ENCODE measurements around the gene FDXR.

DNA sequence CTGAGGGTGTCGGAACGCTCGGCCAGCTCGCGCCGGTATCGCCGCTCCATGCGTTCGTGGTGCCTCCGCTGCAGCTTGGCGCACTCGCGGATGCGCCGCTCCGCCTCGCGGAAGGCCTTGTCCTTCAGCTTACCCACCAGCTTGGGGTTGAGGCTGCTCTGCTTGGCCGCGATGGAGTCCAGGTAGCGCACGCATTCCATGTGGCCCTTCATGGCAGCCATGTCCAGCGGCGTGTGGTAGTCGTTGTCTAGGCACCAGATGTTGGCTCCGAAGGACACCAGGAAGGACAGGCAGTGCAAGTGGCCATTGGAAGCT is 47.5 kb upstream of the FDXR start:
- TF ChIP-seq CTCF (IDR thresholded peaks at IDR 0.05) (no peak), POLR2A (IDR thresholded peaks at IDR 0.05) (no peak), POLR2AphosphoS5 (IDR thresholded peaks at IDR 0.05; ENCODE audit: insufficient read depth in 1 of 2, low read depth in 1 of 2) (no peak)

Measured in vagina (tissue), 2 donors.